Hypothalamus (tissue), 51 donors: ENCODE results near the gene DDX39A.
"Not testable (repeated sequence)": the region's sequence is repeated elsewhere in the genome, so short reads cannot be mapped to it uniquely, and the experiment has no call there.

Experiments
- DNase-seq, 51 donors: peaks; one replicate each; lab custom pipeline; 2025; lab: John Stamatoyannopoulos, UW

DDX39A gene

DNA sequence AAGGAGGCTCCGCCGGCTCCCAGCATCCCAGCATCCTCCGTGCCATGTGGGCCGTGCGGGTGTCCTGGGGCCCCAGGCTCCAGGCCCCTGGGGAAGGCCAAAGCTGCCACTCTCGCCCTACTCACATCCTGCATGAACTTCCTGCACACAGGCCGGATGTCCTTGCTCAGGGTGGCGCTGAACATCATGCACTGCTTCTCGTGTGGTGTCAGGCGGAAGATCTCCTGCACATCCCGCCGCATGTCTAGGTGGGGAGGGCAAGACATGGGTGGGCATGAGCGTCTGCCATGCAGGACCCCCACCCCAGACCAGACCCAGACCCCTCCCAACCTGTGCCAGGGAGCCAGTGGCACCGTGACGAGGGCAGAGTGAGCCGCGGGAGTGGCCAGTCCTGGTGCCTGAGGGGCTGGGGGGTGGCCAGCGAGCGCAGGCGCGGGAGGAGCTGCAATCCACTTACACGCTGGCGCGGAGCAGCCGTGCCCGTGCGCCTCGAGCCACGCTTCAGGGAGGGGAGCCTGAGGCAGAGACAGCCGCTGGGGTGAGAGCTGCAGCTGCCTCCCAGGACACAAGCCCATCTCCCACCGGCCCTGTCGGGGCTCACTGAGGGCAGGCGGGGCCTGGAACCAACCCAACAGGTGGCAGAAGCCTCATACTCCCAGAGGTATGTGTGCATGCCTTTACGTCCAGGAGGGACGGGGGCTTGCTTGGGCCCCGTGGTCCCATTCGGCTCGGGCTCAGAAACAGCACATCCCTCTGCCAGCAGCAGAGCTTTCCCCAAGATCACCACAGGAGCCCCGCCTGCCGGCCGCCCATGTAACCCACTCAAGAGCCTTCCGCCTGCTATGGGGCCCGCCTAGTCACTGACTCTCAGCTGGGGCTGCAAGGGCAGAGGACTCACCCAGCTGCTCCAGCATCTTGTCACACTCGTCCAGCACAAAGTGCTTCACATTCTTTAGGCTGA, 8.8 kb downstream of the DDX39A start:
- DNase-seq, result no peak

GRCh38 chr19:14409146-14410023, 9.8 kb downstream of the DDX39A start:
- no peak for DNase-seq

- DNase-seq, result no peak
These were observed 10.5 kb downstream of the DDX39A start for GRCh38 chr19:14408491-14409145.

DNA sequence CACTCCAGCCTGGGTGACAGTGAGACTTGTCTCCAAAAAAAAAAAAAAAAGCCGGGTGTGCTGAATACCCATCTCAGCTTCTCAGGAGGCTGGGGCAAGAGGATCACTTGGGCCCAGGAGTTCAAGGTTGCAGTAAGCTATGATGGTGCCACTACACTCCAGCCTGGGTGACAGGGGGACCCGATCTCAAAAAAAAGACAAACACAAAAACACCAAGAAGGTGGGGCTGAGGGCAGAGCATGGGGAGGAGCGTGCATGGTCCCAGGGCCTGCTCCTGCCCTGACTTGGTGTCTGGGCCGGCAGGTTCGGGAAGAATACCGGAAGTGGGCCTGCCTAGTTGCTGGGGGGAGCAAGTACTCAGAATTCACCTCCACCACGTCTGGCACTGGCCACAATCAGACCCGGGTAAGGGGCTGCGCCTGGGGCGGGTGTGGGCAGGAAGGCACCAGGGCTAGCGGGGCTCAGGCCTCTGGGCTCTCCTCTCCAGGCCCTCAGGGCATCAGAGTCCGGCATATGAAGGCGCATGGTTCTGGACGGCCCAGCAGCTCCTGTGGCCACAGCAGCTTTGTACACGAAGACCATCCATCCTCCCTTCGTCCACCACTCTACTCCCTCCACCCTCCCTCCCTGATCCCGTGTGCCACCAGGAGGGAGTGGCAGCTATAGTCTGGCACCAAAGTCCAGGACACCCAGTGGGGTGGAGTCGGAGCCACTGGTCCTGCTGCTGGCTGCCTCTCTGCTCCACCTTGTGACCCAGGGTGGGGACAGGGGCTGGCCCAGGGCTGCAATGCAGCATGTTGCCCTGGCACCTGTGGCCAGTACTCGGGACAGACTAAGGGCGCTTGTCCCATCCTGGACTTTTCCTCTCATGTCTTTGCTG, 11.3 kb downstream of the DDX39A start:
- DNase-seq, result no peak

DNA sequence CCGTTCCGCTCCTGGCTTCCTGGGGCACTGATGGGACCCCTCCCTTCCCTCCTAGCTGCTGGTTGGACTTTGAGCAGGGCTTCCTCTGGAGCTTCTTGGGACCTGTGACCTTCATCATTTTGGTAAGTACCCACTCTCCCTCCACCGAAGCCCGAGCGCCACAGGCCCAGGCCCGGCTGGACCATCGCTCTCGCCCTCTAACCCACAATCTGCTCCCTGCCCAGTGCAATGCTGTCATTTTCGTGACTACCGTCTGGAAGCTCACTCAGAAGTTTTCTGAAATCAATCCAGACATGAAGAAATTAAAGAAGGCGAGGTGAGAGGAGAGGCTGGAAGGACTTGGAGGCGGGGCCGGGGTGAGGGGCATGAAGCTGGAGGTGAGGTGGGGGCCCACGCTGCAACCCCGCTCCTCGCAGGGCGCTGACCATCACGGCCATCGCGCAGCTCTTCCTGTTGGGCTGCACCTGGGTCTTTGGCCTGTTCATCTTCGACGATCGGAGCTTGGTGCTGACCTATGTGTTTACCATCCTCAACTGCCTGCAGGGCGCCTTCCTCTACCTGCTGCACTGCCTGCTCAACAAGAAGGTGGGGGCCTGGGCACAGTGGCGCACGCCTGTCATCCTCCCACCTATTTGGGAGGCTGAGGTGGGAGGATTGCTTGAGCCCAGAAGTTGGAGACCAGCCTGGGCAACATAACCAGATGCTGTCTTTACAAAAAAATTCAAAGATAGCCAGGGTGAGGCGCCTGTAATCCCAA, 12.3 kb downstream of the DDX39A start:
- DNase-seq, result no peak

DNA sequence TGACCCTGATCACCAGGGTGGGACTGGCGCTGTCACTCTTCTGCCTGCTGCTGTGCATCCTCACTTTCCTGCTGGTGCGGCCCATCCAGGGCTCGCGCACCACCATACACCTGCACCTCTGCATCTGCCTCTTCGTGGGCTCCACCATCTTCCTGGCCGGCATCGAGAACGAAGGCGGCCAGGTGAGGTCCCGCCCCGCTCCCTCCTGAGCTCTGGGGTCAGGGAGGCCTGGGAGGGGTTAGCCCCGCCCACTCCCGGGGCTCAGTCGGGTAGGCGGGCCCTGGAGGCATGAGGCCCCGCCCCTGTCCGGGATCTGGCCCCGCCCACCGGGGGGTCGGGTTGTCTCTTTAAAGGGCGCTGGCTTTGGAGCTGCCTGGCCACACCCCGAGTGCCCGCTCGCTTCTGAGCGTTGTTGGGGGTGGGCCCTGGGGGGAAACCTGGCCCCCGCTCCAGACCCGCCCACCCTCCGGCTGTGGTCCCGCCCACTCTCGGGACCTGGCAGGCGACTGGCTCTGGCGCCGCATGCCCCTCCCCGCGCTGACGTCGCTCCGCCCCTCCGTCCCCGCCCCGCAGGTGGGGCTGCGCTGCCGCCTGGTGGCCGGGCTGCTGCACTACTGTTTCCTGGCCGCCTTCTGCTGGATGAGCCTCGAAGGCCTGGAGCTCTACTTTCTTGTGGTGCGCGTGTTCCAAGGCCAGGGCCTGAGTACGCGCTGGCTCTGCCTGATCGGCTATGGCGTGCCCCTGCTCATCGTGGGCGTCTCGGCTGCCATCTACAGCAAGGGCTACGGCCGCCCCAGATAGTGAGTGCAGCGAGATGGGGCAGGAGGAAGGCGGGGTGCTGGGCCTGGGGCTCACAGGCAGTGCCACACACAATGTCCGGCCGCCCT, 13.1 kb downstream of the DDX39A start:
- DNase-seq, result peak in 50 of 51 donors; percentile 42 to 93 (median 84)

- DNase-seq, result no peak
These were observed 13.8 kb downstream of the DDX39A start for GRCh38 chr19:14405380-14405757.

GRCh38 chr19:14404312-14404711, 14.8 kb downstream of the DDX39A start:
- no peak for DNase-seq

DNA sequence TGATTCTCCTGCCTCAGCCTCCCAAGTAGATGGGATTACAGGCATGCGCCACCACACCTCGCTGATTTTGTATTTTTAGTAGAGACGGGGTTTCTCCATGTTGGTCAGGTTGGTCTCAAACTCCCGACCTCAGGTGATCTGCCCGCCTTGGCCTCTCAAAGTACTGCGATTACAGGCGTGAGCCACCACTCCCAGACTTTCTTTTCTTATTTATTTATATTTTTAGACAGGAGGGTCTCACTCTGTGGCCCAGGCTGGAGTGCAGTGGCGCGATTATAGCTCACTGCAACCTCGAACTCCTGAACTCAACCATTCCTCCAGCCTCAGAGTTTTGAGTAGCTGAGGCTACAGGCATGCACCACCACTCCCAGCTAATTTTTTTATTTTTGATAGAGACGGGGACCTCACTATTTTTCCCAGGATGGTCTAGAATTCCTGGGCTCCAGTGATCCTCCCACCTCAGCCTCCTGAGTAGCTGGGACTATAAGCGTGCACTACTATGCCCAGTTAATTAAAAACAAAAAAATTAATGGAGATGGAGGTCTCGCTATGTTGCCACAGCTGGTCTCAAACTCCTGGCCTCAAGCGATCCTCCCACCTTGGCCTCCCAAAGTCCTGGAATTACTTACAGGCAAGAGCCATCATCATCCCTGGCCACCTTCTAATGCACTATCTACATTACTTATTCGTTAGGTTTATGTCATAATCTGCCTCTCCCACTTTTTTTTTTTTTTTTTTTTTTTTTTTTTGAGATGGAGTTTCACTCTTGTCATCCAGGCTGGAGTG, 15.8 kb downstream of the DDX39A start:
- not testable (repeated sequence) for DNase-seq

DNA sequence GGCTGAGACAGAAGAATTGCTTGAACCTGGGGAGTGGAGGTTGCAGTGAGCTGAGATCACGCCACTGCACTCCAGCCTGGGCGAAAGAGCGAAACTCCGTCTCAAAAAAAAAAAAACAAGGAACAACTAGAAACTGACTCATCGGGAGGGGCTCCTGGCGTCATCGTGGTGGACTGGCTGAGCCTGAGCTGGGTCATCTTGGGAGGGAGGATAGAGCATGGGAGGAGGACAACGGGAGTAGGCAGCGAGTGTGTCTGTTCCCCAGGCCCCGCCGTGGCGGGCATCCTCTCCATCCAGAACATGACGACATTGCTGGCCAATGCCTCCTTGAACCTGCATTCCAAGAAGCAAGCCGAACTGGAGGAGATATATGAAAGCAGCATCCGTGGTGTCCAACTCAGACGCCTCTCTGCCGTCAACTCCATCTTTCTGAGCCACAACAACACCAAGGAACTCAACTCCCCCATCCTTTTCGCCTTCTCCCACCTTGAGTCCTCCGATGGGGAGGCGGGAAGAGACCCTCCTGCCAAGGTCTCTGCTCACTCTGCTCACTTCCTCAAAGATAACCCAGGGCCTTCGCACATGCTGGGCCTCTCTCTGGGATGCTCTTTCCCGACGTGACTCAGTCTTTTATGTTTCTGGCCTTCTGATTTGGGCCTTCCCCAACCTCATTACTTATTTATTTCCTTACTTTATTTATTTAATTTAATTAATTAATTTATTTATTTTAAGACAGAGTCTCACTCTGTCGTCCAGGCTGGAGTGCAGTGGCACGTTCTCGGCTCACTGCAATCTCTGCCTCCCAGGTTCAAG, 16.6 kb downstream of the DDX39A start:
- DNase-seq, result no peak

- no peak for DNase-seq
These were observed 17.5 kb downstream of the DDX39A start for GRCh38 chr19:14401468-14402195.

- no peak for DNase-seq
These were observed 18.1 kb downstream of the DDX39A start for GRCh38 chr19:14400951-14401431.

DNA sequence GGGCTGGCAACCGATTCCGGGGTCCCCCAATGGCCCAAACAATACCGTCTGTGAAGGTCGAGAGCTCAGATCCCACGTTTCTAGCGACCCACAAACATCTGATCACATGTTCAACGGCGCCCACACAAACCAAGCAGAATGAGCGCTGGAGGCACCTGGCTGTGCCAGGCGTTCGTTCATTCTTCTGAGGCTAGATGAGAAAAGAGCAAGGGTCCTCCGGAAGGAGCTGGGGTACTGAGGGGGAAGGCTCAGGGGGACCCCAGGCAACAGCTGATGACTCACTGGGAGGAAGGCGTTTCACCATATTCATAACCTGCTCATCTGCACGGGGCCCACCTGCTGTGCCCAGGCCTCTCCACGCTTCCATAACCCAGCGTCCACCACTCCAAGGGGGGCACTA, 22.0 kb downstream of the DDX39A start:
- DNase-seq, result not testable (repeated sequence)

GRCh38 chr19:14396730-14397129, 22.4 kb downstream of the DDX39A start:
- DNase-seq, result not testable (repeated sequence)

GRCh38 chr19:14395710-14396336, 23.3 kb downstream of the DDX39A start:
- DNase-seq, result no peak
